Left forelimb (tissue), 1 donor: Measurements from ENCODE around the gene CCN5.
"Not testable (repeated sequence)": the region's sequence is repeated elsewhere in the genome, so short reads cannot be mapped to it uniquely, and the experiment has no call there.

Experiments
- DNase-seq: peaks from one replicate; pipeline ENCODE4 v3.0.0-alpha.2; 2018; ENCODE audit warnings: low spot score

The CCN5 gene, protein sequence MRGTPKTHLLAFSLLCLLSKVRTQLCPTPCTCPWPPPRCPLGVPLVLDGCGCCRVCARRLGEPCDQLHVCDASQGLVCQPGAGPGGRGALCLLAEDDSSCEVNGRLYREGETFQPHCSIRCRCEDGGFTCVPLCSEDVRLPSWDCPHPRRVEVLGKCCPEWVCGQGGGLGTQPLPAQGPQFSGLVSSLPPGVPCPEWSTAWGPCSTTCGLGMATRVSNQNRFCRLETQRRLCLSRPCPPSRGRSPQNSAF

DNA sequence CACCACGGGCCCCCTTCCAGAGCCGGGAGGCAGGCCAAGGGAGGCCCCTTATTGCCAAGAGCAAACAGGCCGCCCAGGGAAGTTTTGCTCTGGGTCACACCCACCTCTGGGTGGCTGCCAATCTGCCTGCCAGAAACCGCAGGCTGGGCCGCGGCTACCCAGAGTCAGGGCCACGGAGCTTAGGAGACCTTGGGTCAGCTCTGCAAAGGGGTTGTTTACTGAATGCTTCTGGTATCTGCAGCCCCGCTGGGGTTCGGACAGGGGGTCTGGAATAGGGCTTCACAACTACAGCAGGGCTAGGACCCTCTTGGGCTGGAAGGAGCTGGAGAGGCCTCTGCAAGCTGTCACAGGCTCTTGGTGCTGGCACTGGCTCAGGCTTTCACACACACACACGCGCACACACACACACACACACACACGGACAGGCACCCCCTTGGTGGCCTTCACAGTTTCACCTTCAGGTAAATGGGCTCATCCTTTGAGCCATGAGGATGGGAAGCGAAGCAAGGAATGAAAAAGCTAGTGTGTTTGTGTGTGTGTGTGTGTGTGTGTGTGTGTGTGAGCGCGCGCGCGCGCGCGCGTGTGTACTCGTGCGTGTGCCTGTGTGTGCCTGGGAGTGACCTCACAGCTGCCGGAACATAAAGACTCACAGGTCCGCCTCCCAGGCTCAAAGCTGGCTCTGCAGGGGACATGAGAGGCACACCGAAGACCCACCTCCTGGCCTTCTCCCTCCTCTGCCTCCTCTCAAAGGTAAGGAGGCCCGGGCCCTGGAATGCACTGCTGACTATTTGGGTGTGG lies at the start of gene CCN5:
CCN5 (plus strand) TSS at position 669 of the 798 bp plus-strand sequence; CDS start at position 691, 22 bp downstream.
- peak; percentile 86 for DNase-seq

DNA sequence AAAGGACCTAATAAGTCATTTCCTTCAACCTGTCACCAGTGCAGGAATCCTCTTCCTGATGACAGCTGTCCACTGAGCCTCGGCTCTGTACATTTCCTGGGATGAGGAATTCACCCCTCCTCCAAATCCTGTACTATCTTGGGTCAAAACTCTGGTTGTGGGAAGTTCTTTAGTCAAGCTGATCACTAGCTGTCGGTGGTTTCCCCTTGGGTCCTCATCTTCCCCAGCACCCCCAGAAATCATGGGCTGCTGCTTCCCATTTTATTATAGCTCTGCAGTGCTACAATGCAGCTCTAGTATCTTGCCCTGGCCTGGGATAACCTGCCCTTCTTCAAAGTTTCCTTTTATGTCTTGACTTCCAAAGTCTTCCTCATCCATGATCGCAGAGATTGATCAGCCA lies 49.1 kb upstream of the CCN5 start:
- DNase-seq: no peak

DNA sequence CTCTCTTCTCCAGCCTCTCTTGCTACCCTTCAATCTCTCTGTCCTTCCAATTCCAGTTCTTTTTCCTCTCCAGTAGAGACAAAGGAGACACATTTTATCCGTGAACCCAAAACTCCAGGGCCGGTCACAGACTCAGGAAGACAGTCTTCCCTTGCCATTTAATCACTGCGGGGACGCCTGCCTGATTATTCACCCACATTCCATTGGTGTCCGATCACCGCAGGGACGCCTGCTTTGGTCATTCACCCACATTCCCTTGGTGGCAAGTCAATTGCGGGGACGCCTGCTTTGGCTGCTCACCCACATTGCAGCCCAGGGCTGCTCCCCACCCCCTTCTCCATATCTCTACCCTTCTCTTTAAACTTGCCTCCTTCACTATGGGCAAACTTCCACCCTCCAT lies 44.3 kb upstream of the CCN5 start:
- DNase-seq: not testable (repeated sequence)

DNA sequence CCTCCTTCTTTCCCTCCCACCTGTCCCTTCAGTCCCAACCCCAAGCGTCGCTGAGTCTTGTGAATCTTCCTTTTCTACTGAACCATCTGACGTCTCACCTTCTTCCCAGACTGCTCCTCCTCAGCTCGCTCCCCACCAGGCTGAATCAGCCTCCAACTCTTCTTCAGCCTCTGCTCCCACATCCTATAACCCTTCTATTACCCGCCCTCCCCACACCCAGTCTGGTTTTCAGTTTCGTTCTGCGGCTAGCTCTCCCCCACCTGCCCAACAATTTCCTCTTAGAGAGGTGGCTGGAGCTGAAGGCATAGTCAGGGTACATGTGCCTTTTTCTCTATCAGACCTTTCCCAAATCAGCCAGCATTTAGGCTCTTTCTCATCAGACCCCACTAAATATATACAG lies 43.6 kb upstream of the CCN5 start:
- not testable (repeated sequence) for DNase-seq

DNA sequence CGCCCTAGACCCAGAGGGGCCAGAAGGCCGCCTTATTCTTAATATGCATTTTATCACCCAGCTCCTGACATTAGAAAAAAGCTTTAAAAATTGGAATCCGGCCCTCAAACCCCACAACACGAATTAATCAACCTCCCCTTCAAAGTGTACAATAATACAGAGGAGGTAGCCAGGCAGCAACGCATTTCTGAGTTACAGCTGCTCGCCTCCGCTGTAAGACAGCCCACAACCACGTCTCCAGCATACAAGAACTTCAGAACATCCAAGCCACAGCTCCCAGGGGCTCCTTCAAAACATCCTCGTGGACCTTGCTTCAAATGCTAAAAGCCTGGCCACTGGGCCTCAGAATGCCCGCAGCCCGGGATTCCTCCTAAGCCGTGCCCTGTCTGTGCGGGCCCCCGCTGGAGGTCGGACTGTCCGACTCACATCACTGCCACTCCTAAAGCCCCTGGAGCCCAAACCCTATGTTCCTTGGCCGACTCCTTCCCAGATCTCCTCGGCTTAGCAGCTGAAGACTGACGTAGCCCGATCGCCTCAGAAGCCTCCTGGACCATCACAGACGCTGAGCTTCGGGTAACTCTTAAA lies 42.8 kb upstream of the CCN5 start:
- DNase-seq: not testable (repeated sequence)

DNA sequence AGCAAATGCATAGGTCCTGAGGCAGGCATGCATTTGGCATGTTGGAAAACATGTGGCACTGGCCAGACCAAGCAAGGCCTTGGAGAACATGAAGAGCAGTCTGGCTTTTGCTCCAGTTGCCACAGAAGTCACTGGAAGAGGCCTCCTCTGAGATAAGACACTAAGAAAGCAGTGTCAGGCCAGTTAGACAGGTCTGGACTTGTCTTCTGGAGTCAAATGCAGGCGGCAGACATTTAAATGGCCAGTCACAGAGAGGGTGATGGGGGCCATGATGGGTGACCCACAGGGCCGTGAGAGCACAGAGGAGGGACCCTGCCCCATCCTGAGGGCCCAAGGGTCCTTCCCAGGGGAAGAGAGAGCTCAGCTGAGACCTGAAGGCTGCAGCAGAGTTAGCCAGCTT lies 36.9 kb upstream of the CCN5 start:
- DNase-seq: no peak

DNA sequence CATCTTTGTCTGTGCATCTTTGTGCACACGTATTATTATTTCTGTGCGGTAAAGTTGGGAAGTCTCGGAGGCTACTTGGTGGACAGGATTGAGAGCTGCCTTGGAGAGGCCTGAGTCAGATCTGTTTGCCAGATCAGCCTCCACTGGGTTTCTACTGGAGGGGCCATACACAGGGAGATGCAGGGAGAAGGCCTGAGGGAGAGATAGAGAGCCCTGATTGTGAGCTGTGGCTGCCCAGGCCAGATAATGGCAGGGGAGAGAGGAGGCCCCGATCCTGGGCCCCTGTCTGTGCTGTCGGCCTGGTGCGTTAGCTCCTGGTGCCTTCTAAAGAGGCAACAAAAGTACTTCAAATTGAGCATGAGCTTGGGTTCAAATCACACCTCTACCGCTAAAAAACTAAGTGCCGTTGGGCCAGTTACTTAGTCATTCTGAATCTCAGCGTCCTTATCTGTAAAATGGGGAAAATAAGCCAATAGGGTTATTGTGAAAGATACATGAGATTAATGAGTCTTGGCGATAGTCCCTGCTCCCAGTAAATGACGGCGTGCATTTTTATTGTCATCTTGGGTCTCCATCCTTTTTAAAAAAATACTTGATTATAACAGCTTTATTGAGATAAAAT lies 36.1 kb upstream of the CCN5 start:
- DNase-seq: no peak

DNA sequence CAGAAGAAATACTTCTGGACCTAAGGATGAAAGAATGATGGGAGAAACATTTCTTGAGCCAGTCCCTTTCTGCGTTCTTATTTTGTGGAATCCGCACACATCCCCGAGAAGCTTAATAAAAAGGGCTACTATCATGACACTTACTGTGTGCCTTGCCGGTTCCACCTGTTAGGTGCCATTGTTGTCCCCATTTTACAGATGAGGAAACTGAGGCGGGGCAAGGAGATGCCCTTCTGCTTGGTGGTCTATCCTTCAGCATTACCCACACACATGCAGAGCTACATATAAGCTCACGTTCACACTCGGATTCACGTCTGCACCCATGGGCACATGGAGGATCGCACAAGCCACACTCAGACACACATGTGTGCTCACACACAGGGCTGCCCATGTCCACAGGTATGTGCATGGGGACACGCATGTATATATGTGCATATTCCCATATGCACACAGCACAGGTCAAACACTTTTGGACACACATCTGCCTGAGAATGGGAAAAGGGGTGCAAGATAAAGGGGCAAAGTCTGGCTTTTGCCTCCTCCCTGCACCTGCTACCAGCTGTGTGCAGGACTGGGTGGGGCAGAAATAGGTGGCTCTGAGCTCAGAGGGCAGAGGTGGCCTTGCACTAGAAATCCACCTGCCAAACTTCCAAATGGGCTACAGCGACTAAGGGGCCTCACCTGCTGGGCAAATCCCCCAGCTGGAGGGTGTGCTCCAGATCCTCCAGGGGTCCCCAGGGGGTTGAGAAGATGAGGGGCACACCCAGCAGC lies 33.2 kb upstream of the CCN5 start:
- no peak for DNase-seq

DNA sequence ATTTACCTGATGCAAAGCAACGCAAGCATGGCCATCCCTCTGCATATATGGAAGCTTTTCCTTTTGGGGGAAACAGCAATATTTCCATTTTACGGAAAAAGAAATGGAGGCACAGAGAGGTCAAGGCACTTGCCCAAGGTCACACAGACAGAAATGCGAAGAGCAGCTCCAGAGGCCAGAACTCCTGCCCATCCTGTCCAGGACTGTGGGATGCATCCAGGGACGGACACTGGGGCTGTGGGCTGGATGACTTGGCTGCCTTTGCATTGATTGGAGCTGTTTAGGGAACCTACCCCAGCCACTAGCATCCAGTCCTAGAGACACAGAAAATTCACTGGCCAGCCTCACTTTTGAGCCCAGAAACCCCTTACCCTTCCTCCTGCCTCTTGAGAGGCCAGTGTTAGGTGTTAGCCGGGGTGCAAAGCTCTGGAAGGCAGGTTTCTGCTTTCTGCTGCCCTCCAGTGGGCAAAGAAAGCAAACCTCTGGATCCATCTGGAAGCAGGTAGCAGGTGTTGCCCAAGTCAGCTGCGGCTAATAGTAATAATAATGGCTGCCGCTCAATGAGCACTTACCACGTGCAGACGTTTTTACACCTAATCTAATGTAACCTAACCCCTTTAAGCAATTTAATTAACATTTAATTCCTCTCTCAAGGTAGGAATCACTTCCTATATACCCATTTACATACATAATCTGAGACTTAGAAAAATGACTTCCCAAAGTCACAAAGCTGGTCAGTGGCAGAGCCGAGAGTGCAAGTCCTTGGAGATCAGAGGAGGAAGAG lies 31.7 kb upstream of the CCN5 start:
- no peak for DNase-seq

DNA sequence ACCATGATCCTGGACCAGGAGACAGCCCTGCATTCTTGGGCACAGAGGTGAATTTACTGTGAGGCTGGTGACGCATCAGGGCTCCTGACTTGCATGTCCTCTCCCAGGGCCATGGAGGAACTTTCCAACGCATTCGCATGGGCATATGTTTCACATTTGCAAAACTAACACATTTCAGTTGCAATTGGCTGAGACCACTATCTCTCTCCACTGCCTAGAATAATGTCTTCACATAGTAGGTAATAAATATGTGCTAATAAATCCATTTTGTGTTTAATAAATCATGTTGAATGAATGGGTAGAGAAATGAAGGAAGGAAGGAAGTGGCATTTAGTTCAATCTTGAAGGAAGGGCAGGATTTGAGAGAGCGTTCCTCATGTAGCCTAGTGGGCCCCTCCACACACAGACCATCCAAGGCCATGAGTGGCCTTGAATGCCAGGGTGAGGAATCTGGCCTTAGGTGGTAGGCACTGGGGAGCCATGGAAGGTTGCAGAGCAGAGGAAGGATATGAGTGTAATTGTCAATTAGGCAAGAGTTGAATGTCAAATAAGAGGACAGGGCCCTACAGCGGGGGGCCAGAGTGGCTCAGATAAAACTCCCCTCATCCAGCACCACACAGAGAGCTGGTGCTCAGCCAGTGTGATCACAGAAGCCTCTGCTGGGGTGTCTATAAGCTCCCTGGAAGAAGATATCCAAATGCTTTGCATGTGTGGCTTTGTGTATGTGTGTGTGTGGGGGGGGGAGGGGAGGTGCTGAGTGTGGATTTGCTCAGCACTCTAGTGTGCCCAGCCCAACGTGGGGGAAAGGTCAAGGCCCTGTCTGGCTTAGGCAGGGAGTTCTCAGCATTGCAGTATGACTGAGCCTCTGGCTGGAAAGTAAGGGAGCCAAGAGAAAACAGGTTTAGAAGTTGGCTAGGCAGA lies 30.9 kb upstream of the CCN5 start:
- no peak for DNase-seq

DNA sequence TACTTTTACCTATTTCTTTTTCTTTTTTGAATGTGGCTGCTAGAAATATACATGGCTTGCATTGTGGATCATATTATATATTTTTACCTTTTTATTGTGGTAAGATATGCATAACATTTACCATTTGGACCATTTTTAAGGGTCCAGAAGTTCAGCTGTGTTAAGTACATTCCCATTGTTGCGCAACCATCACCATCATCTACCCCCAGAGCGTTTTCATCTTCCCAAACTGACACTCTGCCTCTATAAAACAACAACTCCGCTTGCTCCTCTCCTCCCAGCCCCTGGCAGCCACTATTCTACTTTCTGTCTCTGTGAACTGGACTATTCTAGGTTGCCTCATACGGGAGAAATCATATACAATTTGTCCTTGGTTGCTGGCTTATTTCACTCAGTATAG lies 28.2 kb upstream of the CCN5 start:
- no peak for DNase-seq

DNA sequence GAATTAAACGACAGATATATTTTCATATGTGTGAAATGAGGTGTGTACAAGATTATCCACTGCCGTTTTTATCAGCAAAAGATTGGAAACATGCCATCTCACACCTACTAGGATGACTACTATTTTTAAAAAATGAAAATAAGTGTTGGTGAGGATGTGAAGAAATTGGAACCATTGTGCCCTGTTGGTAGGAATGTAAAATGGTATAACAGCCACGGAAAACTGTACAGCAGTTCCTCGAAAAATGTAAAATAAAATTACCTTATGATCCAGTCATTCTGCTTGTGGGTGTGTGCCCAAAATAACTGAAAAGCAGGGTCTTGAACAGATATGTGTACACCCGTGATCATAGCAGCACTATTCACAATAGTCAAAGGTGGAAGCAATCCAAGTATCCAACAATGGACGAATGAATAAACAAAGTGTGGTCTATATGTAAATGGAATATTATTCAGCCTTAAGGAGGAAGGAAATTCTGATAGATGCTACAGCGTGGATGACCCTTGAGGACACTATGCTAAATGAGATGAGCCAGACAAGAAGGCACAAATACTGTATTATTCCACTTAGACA lies 27.0 kb upstream of the CCN5 start:
- DNase-seq: no peak

DNA sequence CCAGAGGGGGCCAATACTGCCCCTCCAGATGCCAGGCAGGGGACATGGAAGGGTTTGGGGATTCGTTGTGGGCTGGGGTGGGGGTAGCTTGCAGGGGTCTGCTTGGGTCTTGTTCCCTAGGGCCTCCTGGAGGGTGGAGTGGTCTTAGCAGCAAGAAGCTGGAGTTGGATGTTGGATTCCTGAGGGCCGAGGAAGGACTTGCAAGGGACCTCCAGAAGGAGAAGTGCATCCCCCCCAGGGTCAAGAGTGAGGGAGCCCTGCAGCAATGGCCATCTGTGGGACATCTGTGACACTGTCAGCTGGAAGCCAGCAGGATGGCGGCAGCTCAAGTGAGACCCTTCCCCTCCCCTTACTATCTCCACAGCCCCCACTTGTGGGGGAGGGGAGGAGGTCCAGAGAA lies 25.4 kb upstream of the CCN5 start:
- DNase-seq: no peak

DNA sequence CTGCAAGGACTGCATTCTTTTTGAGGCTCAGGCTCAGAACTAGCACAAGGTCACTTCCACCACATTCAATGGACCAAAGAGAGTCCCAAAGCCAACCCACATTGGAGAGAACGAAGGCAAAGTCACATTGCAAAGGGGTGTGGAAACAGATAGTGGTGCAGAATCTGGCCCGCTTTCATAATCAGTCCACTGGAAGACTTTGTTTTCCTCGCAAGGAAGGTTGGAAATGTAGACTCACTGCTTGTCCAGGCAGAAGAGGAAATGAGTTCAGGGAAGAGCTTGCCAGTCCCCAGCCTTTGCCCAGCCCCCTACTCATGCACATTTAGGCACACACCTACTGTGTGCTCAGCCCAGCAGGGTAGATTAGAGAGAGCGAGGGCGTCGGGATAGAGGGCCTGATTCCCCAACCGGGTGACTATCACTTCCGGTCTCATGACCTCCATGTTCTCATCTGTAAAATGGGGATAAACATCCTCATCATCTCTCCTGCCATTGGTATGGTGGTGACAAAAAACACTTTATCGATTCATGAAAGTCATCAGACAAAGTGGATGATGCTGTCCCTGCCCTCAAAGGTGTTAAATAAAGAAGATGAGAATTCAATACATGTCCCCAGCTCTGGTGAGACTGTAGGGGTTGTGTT lies 24.3 kb upstream of the CCN5 start:
- no peak for DNase-seq

DNA sequence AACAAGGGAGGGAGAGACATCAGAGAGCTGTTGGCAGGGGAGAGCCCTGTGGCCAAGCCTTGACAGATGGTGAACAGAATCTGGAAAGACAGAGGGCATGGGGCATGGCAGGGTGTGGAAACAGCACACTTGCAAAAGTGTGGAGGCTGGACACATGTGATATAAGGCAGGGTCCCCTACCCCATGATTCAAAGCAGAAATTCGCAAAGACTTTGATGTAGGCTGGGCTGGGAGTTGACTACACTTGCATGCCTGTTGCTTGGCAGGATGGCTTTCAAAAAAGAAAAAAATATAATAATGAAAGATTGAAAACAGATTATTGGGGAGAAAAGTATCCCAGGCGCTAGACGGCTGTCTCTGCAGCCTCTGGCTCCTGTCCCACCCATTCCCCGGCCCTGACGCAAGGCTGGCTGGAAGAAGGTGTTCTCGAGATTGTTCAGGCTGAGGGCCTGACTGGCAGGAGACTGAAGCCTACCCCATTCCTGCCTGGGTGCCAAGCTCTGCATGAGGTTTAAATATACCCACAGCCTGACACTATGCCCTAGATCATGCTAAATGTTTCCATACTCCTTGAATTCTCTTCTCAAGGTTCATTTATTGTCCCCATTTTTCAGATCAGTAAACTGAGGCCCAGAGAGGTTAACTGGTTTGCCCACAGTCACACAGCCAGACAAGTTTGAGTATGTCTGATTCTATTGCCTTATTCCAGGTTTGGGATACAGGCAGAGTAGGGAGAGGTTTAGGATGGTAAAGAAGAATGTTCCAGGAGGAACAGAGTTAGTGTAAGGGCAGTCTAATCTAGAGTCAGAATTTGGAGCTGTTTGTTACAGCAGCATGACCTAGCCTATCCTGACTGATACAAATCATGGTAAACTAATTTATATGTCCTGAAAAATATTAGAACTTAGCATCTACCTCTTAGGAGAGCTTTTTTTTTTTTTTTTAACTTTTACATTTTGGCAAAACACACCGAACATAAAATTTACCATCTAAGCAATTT lies 23.4 kb upstream of the CCN5 start:
- DNase-seq: no peak

DNA sequence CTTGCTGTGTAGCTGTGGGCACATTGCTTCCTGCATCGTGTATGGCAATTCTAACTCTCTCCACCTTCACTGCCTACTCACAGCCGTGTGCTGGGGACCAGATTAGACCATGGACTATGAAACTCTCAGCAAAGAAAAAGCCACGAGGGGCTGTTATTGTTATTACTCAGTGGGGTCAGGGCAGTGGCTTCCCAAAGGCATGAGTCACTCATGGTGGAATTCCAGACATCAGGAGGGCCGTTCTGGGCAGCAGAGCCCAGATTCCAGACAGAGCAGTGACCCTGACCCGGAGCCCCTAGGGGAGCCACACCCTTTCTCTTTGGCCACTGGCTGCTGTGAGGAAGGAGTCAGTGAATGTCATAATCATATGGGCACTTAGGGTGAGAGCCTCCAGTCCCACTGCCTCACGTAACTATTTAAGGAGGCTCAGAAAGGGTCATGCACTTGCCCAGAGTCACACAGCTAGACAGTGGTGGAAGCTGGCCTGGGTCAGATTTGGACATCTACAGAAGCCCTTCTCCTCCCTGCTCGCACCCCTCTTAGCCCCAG lies 22.2 kb upstream of the CCN5 start:
- DNase-seq: no peak

DNA sequence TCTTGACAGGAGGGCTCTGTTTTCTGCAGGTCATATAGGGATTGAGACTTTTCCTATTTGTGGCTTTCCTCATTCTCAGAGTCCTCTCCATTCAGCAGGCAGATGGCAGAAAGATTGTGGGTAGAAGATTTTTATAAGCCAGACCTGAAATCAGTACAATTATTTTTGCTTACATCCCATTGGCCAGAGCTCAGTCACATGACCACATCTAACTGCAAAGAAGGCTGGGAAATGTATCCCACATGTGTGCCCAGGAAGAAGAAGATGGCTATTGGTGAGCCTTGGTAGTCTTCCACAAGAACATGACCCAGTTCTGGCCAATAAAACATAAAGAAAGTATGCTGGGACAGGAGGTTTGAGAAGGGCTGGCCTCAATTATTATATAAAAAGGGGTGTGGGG lies 21.5 kb upstream of the CCN5 start:
- DNase-seq: no peak

DNA sequence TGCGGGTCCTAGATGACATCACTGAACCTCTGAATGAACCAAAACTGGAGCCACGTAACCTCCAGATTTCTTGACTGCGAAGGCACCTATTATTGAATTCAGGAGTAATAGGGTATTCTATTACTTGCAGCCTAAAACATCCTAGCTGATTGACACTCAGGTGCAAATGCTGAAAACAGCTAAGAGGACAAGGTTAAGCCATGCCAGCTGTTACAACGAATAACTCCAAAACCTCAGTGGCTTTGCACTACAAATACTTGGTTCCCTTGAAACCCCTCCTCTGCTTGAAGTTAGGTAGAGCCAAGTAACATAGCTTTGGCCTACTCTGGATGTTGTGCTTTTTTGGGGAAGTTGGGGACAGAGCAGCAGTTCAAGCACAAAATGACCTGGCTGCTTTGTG lies 21.0 kb upstream of the CCN5 start:
- DNase-seq: no peak
